Kidney (tissue), 14 donors: ENCODE results near the gene LGALS1. TPM values are rescaled to one million over a fixed set of nuclear protein-coding genes. Genes with fewer than 3 reads are reported as not detected.

Experiments used
- DNase-seq, 5 donors: peaks; one replicate each; pipeline ENCODE4 v3.0.0-alpha.2; 2013 to 2020
- FAIRE-seq: peaks from 2 replicates; lab custom pipeline; 2012; peaks lifted over from hg19 to GRCh38; lab: Jason Lieb, UNC
- H3K27ac ChIP-seq, 2 donors: one replicate each; pipeline ENCODE4 v1.7.0; 2013; ENCODE audit warnings: low read depth in 2 of 2, low read length in 2 of 2, inconsistent platforms in 1 of 2
- H3K27me3 ChIP-seq: one replicate; pipeline ENCODE4 v1.7.1; 2013; ENCODE audit warnings: low read length, inconsistent platforms; ENCODE audit not compliant: control insufficient read depth, insufficient read depth
- H3K36me3 ChIP-seq, 3 donors: one replicate each; pipeline versions ENCODE4 v1.7.0 to v1.7.1; 2013; ENCODE audit warnings: low read length in 3 of 3, control low read depth in 1 of 3, inconsistent platforms in 1 of 3; ENCODE audit not compliant: insufficient read depth in 3 of 3, control insufficient read depth in 2 of 3
- H3K4me1 ChIP-seq, 3 donors: one replicate each; pipeline versions ENCODE4 v1.7.0 to v1.7.1; 2013; ENCODE audit warnings: low read length in 3 of 3, inconsistent platforms in 1 of 3, low read depth in 1 of 3; ENCODE audit not compliant: control insufficient read depth in 2 of 3, insufficient read depth in 2 of 3
- H3K4me3 ChIP-seq, 3 donors: one replicate each; pipeline versions ENCODE4 v1.7.0 to v1.8.1; 2013; ENCODE audit warnings: low read length in 3 of 3, control low read depth in 1 of 3, inconsistent platforms in 1 of 3
- H3K9ac ChIP-seq, 3 donors: one replicate each; pipeline versions ENCODE4 v1.7.0 to v1.7.1; 2013; ENCODE audit warnings: low read length in 3 of 3, control low read depth in 1 of 3, inconsistent platforms in 1 of 3
- H3K9me3 ChIP-seq, 3 donors: one replicate each; pipeline versions ENCODE4 v1.7.0 to v1.7.1; 2013; ENCODE audit warnings: low read length in 3 of 3, control low read depth in 1 of 3, inconsistent platforms in 1 of 3; ENCODE audit not compliant: control insufficient read depth in 2 of 3, insufficient read depth in 1 of 3
- CTCF ChIP-seq: IDR thresholded peaks from 3 replicates; pipeline ENCODE4 v1.5.1; 2012; ENCODE audit warnings: mild to moderate bottlenecking, moderate library complexity, borderline replicate concordance; ENCODE audit not compliant: insufficient read depth; ENCODE audit errors: extremely low read depth
- intact Hi-C: fragments of 100-400 bp; cut with DNase I; formaldehyde crosslinking; loops from one replicate; pipeline ENCODE4 v1.11.1; 2022
- polyA plus RNA-seq: library from polyadenylated mRNA; stranded (reverse); fragments of 350-450 nt; fragmentation: Illumina TruSeq; extraction: RNeasy Lipid Tissue Mini Kit (QIAGEN cat#74804); gene quantifications from one replicate; pipeline ENCODE4 v1.2.3, GENCODE V29; 2014; ENCODE audit warnings: low read depth, low replicate concordance; ENCODE audit not compliant: insufficient read depth
- total RNA-seq: library from RNA; stranded (reverse); fragmentation: NEBNext Ultra II Directional; extraction: Animal tissue kit (Norgen Biotek cat#: 25700); gene quantifications from one replicate; pipeline ENCODE4 v1.2.1, GENCODE V29; 2021
- donor health status: control.
- donor health status: control.
- donor health status: control.
- donor health status: control.
- donor health status: control.
- donor health status: DM: yes; HTN: yes; CAD: no.
- donor health status: Normal renal cell carcinoma (clear cell type).

LGALS1 gene
- total and polyA plus RNA-seq, 2 donors from 2014 or later: 227 to 496 TPM

- DNase-seq (no peak), FAIRE-seq (no peak)
- Histone ChIP-seq H3K9ac (no peak overlapping the region), H3K4me1 (peaks cover 0 to 7% (median 0%) of the 10 kb centered on the region in 3 donors), H3K4me3 (no peak overlapping the region), H3K9me3 (no peaks in the 10 kb centered on the region), H3K27ac (no peak overlapping the region), H3K27me3 (no peaks in the 10 kb centered on the region), H3K36me3 (no peaks in the 10 kb centered on the region)
- intact Hi-C loops: loop anchor here (5.0 kb wide), 1 partner anchor 38 kb away; no protein-coding TSS in a partner anchor
- no peak for TF ChIP-seq CTCF
Measured at GRCh38 chr22:37680191-37680851, 4.9 kb downstream of the LGALS1 start.

DNA sequence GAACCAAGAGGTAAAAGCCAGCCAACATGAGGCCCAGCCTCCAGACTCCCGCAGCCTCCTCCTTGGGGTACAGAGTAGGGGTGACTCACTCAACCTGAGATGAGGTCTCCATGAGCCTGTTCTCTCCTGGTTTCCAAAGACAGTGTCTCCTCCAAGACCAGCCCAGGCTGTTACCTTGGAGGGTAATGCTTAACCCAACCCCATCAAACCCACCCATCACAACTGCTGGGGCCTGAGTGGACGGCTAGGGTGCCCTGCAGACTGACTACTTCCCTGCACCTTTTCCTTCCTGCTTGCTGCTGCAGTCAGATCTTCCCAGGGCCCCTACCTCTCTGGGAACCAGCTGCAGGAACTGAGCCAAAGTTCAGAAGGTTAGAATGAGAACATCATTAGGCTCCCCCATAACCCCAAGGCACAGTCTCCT is 5.6 kb downstream of the LGALS1 start:
- intact Hi-C loops: loop anchor here (5.0 kb wide), 1 partner anchor 39 kb away; no protein-coding TSS in a partner anchor
- no peak for FAIRE-seq
- Histone ChIP-seq H3K4me1 (peaks cover 0 to 4% (median 0%) of the 10 kb centered on the region in 3 donors), H3K9me3 (no peaks in the 10 kb centered on the region), H3K27me3 (no peaks in the 10 kb centered on the region), H3K4me3 (no peak overlapping the region), H3K9ac (no peak overlapping the region), H3K36me3 (no peaks in the 10 kb centered on the region), H3K27ac (no peak overlapping the region)
- no peak for DNase-seq
- TF ChIP-seq CTCF: no peak

GRCh38 chr22:37681556-37682049 is 6.2 kb downstream of the LGALS1 start:
- no peak for FAIRE-seq
- no peaks in the 10 kb centered on the region for H3K9me3 ChIP-seq
- no peaks in the 10 kb centered on the region for H3K36me3 ChIP-seq
- intact Hi-C loops: loop anchor here (5.0 kb wide), 1 partner anchor 39 kb away; no protein-coding TSS in a partner anchor
- no peak overlapping the region for H3K9ac ChIP-seq
- peak; percentile 77 for TF ChIP-seq CTCF
- H3K27me3 ChIP-seq: no peaks in the 10 kb centered on the region
- H3K27ac ChIP-seq: no peak overlapping the region
- H3K4me3 ChIP-seq: no peak overlapping the region
- DNase-seq: peak; percentile 71 to 87 (median 82)
- peaks cover 0 to 4% (median 0%) of the 10 kb centered on the region in 3 donors for H3K4me1 ChIP-seq
